ENCODE data around the gene BEST4.
"Not testable (repeated sequence)": the region's sequence is repeated elsewhere in the genome, so short reads cannot be mapped to it uniquely, and the experiment has no call there.

BEST4 gene

DNA sequence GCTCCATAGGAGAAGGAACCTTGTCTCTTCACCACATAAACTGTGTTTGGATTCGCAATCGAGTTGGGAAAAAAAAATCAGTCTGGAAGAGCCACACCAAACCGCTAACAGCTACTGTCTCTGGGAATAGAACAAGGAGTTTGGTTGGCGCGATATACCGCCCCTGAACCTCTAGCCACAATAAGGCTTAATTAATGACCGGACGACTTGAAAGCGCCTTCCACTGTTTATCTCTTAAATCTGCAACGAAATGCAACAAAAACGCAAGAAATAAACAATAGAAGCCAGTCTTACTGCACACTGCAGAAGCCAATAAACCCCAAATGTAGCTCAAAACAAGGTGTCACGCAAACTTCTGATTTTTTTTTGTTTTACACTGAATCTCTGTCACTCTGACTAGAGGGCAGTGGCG, 31.2 kb upstream of the BEST4 start:
- FAIRE-seq: no peak

DNA sequence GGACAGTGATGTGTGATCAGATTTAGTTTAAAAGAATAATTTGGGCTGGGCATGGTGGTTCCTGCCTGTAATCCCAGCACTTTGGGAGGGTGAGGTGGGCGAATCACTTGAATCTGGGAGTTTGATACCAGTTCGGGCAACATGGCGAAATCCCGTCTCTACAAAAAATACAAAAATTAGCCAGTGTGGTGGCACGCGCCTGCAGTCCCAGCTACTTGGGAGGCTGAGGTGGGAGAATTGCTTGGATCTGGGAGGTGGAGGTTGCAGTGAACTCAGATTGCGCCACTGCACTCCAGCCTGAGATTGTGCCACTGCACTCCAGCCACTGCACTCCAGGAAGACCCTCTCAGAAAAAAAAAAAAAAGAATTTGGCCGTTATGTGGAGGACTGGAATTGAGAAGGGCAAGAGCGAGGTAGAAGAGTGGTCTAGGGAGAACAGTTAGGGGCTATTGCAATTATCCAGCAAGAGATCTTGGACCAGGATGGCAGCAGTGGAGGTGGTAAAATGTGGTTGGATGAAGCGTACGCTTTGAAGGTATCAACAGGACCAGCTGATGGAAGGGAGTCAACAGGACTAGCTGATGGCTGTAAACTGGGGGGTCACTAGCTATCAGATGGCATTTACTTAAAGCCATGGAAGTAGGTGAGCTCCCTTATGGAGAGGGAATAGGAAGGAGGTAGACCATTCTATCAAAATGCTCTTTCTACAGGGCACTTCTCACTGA, 30.0 kb upstream of the BEST4 start:
- FAIRE-seq: no peak

DNA sequence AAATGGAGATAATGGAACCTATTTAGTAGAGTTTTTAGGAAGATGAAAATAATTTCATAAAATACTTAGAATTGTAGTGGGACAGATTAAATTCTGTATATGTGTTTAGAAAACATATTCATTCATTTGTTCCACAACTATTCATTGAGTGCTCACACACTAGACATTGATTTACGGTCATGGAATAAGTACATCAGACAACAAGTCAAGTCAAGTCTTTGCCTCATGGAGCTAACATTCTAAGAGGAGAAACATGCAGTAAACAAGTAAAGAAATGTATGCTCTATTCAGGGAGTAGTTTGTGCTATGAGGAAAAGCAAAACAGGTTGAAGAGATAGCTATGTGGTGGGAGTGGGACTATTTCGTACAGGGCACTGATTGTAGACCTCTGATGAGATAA, 29.3 kb upstream of the BEST4 start:
- no peak for FAIRE-seq

DNA sequence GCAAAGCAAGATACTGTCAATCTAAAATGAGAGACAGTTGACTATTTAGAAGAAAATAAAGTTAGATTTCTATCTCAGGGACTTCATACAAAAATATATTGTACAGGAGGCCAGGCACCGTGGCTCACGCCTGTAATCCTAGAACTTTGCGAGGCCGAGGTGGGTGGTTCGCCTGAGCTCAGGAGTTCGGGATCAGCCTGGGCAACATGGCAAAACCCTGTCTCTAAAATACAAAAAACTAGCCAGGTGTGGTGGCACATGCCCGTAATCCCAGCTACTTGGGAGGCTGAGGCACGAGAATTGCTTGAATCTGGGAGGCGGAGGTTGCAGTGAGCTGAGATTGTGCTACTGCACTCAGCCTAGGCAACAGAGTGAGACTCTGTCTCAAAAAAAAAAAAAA, 28.0 kb upstream of the BEST4 start:
- not testable (repeated sequence) for FAIRE-seq

DNA sequence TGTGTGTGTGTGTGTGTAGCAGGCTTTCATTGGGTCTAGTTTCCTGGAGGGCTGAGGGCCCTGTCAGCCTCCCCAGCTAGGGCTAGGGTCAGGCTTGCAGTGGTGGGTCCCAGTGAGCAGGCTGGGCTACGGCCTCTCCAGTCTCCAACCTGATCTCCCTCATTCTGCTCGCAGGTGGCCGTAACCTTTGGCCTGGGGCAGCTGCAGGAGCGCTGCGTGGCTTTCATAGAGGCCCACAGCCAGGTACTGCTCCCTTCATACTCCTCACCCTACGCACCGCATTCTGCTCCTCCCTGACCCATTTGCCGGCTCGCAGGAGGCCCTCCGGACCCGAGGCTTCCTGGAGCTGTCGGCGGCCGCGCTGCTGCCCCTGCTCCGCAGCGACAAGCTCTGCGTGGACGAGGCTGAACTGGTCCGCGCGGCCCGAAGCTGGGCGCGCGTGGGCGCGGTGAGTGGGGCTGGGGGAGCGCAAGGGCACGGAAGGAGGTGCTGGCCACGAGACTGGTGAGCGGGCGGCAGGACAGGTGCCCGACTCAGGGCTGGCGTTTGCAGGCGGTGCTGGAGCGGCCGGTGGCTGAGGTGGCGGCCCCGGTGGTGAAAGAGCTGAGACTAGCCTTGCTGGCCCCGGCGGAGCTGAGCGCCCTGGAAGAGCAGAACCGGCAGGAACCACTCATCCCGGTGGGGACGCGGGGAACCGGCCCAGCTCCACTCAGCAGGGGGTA, 25.0 kb upstream of the BEST4 start:
- no peak for FAIRE-seq

DNA sequence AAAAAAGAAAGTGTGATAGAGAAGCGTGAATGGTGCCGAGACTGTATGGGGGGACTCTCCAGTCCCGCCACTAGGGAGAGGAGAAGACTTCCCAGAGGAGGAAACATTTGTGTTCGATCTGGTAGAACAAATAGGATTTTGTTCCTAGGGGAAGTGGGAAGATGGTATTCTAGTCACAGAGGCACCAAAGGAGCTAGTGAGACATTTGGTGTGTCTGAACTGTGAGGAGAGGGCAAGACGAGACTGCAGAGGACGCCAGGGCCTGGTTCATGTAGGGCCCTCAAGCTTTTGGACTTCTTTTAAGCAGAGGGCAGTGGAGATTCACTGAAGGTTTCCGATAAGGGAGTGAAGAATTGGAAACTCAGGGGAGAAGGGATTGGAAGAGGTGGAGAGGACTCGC, 23.3 kb upstream of the BEST4 start:
- no peak for FAIRE-seq

DNA sequence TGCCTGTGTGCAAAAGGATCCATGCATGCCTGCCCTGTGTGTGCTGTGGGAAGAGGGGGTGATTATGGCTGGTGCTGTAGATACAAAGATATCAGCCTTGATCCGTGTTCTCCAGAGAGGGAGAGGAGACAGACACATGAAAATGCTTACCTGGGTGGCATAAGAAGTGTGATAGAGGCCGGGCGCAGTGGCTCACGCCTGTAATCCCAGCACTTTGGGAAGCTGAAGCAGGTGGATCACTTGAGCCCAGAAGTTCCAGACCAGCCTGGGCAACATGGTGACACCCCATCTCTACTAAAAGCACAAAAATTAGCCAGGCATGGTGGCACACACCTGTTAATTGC, 22.8 kb upstream of the BEST4 start:
- FAIRE-seq: not testable (repeated sequence)

DNA sequence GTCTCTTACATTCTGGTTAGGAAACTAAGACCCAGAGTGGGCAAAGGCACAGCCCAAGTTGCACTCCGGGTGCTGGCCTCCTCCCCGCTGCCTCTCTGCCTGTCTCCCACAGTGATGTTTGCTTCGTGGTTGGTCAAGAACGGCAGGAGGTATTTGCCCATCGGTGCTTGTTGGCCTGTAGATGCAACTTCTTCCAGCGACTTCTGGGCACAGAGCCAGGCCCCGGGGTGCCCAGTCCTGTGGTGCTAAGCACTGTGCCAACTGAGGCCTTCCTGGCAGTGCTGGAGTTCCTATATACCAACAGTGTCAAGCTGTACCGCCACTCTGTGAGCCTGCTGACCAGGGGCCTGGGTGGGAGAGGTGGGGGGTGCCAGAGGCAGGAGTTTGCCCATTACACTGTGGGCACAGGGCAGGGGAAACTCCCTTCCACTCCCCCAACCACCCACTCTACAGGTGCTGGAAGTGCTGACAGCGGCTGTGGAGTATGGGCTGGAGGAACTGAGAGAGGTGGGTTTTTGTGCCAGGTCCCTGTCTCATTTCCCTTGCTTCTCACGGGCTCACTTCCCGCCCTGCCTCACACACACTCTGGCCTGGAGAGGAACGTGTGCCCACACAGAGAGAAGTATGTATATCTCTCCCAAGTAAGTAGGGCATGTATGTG, 22.3 kb upstream of the BEST4 start:
- no peak for FAIRE-seq

DNA sequence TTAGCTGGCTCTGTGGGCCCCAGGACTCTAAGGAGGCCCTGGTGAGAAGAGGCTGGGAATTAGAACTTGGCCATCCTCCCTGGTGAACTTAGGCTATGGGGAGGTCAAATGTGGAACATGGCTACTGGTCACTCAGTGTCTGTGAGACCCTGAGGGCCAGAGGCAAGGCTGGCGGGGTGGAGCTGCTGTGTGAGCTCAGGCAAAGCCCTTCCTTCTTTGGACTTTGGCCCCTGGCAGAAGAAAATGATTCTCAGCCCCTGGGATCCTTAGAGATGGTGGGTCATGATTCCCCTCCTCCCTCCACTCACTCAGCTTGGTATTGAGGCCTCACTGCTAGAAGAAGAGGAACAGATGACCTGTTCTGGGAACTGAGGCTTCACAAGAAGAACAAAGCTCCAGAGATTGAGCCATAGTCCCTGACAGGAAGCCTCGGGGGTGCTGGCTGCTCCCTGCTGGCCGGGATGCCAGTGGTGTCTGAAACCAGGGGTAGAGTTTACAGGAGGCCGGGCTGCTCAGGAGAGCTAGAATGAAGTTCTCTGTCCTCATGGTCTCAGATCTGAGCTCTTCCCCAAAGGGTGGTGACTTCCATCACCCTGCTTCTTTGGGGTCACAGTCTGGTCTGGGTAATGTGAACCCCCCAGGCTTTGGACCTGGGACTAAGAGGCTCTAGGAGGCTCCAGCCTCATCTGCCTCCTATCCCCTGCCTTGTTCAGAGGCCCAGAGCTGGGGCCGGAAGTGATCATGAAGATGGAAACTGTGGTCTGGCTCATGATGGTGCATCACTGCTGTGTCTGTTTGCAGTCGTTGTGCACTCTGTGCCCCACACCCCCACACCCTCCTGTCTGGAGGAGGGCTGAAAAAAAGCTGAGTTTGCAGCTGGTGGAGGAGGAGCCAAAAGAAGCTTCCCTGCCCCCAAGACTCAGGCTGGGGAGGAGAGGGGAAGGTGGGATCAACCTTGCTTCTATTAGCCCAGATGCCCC, 21.3 kb upstream of the BEST4 start:
- FAIRE-seq: no peak

DNA sequence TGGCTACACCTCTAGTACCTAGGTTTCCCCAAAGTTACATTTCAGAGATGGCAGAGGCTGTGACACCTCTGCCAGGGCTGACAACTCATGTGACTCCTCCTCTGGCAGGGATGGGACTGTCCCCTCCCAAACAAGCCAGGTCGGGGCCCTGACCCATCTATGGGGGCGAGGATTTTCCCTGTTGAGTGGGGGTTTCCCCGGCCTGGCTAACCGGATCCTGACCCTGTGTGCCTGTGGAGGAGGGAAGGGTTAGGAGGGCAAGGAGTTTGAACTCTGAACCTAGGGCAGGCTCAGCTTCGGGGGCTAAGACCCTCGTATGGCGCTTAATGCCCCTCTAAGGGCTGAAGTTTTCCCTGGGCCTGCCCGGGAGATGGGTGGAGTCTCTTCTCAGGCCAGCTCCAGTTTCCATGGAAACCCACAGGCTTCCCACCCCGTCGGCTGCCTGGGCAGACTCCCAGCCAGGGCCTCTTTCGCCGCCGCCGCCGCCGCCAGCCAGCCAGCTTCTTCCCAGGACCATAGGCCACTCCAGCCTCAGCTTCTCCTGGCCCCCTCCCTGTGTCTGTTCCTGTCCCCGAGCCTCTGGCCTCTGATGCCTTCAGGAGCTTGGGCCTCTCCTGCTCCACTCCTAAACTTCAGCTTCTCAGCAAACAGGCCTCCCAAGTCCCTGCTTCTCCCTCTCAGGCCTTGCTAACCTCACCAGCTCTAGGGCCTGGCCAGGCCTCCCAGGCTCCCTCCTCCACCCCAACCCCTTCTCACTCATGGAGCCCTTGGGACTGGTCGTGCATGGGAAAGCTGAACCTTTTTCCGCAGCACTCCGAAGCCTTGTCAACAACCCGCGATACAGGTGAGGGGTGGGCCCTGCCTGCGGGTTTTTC, 20.3 kb upstream of the BEST4 start, which contains the start of gene BTBD19:
BTBD19 (plus strand) TSS at position 461 of the 875 bp plus-strand sequence; CDS start at position 759, 298 bp downstream.
- no peak for FAIRE-seq

DNA sequence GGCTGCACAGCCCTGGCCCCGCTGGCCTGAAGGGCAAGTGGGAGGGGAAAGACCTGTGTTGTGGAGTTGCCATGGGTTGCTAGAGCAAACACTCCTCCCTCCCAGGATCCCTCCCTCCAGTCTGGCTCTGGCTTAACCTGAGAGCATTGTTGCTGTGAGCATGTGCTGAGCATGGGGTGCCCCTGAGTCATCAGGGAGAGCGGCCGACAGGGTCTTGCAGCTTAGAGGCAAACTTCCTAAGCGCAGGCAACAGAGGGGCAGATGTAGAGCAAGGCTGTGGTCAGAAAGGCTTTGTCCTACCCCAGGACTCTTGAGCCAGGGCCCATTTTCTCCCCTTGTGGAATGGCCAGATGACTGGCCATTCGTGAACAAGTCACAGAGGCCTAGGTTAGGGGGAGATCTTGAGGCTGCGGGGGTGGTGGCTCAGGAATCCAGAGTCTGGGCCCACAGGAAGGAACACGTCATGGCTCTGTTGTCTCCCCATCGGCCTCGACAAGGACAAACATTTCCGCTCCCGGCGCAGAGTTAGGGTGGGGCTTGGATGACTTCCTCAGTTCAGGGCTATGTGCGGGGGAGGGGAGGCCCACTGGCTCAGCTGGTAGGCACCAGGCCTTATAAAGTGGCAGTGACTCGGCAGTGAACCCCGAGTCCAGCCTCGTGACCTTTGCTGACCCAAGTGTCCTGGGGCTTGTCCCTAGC, 19.5 kb upstream of the BEST4 start:
- FAIRE-seq: no peak

DNA sequence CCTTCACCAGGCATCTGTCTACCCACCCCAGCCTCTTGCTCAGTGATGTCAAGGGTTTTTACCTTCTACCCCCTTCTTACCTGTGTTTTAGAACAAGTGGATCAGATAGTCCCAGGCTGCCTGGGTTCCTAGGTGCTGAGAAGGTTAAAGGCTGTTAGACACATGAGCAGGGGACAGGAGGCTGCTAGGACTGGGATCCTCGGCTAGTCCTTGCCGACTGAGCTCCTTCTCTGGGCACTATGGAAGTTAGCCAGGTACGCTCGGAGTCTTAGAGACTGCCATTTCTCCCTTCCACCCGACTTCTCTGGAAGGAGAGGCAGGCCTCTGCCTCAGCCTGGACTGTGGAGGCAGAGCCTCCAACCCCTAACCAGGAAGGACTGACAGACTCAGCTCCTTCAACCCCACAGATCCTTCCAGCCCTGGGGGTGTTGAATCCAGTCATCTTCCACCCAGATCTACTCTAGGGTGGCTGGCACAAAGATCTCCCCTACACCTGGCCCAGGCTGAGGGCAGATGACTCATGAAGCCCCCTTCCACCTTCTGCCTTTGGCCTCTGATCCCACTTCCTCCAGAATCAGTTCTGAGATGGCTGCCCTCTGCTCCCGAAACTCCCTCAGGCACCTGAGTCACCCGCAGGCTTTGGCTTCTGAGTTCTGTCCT, 18.9 kb upstream of the BEST4 start, which contains the start of gene DYNLT4:
DYNLT4 (minus strand) TSS at position 648 of the 660 bp plus-strand sequence. CDS start 683 bp downstream, outside the sequence.
- no peak for FAIRE-seq

DNA sequence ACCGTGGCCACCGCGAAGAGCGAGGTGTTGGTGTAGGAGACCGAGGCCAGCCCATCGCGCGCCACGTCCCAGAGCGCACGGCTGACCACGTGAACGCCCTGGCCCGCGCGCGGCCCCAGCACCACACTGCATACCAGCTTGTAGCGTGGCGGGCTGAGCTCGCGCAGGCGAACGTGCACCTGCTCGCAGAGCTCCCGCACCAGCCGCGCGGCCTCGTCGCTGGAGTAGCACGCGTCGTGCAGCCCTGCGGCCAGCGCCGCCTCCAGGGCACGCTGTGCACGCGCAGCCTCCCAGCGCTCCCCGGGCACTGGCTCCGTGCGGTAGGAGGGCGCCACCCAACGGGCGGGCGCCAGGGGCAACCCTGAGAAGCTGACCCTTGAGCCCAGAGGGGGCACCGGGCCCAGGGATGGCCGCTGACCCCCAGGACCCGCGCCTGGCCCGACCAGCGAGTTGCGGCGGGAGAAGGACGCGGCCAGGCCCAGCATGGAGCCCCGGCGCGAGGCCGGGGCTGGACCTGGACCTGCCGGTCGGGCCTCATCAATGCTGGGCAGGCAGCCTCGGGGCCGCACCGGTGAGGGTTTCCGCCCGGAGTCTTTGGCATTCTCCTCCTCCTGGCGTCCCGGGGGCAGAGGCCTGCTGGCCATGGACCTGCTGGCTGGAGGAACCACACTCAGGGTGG, 18.2 kb upstream of the BEST4 start:
- no peak for FAIRE-seq

DNA sequence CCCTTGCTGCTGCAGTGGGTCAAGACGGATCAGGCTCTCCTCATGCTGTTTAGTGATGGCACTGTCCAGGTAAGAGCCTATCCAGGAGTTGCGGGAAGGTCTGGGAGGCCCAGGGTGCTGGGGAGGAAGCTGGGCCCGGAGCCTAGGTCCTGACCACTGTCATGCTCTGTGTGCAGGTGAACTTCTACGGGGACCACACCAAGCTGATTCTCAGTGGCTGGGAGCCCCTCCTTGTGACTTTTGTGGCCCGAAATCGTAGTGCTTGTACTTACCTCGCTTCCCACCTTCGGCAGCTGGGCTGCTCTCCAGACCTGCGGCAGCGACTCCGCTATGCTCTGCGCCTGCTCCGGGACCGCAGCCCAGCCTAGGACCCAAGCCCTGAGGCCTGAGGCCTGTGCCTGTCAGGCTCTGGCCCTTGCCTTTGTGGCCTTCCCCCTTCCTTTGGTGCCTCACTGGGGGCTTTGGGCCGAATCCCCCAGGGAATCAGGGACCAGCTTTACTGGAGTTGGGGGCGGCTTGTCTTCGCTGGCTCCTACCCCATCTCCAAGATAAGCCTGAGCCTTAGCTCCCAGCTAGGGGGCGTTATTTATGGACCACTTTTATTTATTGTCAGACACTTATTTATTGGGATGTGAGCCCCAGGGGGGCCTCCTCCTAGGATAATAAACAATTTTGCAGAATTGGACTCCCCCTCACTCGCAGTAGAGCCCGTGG, 17.5 kb upstream of the BEST4 start:
- no peak for FAIRE-seq

DNA sequence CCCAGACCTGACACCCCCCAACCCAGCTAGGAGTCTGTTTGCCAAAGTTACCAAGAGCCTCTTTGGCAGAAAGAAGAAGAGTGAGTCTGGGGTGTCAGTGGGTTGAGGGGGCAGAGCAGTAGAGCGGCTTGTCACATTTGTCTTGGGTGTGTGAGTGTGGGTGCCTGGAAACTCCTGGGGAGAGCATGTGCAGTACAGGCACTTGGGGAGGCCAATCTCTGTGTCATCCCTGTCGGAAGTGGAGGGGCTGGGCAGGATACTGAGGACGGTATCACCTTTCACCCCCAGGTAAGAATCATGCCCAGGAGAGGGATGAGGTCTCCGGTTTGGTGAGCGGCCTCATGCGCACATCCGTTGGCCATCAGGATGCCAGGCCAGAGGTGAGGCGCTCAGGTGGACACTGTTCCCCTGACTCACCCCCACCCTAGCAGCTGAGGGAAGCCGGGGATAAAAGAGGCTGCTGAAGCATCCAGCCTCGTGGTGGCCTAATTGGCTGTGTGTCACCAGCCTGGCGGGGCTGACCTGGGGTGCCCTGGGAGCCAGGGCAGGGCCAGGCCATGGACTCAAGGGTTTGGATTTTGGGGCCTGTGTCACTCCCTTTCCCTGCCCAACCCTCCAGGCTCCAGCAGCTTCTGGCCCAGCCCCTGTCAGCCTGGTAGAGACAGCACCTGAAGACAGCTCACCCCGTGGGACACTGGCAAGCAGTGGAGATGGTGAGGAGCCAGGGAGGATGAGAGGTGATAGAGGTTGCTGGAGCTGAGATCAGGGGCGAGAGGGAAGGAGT, 15.5 kb upstream of the BEST4 start:
- FAIRE-seq: no peak

DNA sequence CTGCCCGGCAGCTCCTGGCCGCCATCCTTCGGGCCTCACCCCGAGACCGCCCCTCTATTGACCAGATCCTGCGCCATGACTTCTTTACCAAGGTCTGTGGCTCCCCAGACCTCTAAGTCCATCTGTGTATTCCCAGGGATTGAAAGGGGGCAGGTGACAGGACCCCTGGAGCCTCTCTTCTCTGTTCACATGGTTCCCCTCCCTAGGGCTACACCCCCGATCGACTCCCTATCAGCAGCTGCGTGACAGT, 15.0 kb upstream of the BEST4 start:
- no peak for FAIRE-seq

DNA sequence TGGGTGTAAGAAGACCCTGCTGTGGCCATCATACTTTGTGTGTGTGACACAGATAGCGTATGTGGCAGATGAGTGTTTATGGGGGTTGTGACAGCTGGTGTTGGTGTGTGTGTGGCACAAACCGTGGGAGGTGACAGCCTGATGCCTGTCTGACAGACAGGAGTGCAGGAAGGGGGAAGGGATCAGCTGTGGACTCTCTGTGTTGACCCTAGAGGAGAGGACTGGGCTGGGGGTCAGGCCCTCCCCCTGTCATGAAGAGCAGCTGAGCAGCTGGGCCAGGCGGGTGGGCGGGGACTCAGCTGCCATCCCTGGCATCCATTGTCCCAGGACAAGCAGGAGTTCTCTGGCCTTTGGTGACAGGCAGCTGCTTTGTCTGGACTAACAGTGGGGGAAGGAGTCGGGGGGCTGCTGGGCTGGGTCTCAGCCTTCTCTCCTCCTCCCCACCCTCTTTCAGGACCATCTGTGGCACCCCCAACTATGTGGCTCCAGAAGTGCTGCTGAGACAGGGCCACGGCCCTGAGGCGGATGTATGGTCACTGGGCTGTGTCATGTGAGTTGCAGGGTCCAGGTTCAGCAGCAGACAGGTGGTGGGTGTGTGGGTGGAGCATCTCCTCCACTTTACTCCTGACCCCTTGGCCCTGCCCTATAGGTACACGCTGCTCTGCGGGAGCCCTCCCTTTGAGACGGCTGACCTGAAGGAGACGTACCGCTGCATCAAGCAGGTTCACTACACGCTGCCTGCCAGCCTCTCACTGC, 14.5 kb upstream of the BEST4 start:
- FAIRE-seq: no peak
